Ovary (tissue), 3 donors: ENCODE data around the gene TJP2.

Experiments
- CTCF ChIP-seq, 3 donors: fragments of 450-650 bp in 2 of 3; fragments of 200-600 bp in 1 of 3; IDR thresholded peaks; one replicate each; pipeline versions ENCODE4 v1.5.1 to v1.8.0; 2016 to 2022; ENCODE audit warnings: antibody characterized with exemption in 3 of 3, mild to moderate bottlenecking in 1 of 3
- EP300 ChIP-seq: sonication (generic); formaldehyde crosslinking; IDR thresholded peaks from one replicate; pipeline ENCODE4 v1.6.1; 2017; ENCODE audit warnings: antibody characterized with exemption
- POLR2A ChIP-seq: fragments of 450-650 bp; IDR thresholded peaks from one replicate; pipeline ENCODE4 v1.6.1; 2017; ENCODE audit warnings: antibody characterized with exemption, mild to moderate bottlenecking, moderate library complexity
- donor health status: DM: no; HTN: no; CAD: no.

- TF ChIP-seq CTCF (IDR thresholded peaks at IDR 0.05), result no peak
- TF ChIP-seq POLR2A, result no peak
- no peak for TF ChIP-seq EP300
Observed at GRCh38 chr9:69323861-69324260, 149.8 kb downstream of the TJP2 start.
